ENCODE results near the gene CMTM7.
"Not testable (repeated sequence)": the region's sequence is repeated elsewhere in the genome, so short reads cannot be mapped to it uniquely, and the experiment has no call there.

The CMTM7 gene

DNA sequence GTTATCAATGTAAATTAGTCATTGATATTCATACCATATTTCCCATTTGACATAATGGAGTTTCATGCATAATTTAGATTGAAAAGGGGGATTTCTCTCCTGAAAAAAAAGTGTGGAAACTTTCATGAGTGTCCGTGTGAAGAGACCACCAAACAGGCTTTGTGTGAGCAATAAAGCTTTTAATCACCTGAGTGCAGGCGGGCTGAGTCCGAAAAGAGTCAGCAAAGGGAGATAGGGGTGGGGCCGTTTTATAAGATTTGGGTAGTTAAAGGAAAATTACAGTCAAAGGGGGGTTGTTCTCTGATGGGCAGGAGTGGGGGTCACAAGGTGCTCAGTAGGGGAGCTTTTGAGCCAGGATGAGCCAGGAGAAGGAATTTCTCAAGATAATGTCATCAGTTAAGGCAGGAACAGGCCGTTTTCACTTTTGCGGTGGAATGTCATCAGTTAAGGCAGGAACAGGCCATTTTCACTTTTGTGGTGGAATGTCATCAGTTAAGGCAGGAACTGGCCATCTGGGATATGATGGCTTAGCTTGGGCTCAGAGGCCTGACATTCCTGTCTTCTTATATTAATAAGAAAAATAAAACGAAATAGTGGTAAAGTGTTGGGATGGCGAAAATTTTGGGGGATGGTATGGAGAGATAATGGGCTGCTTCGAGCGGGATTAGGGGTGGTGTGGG is 69.3 kb downstream of the CMTM7 start:
- not testable (repeated sequence) for DNase-seq

- DNase-seq, result not testable (repeated sequence)
Observed at GRCh38 chr3:32462191-32462986, 70.7 kb downstream of the CMTM7 start.

GRCh38 chr3:32463415-32463814 is 71.8 kb downstream of the CMTM7 start:
- DNase-seq, result not testable (repeated sequence)

GRCh38 chr3:32464726-32465125 is 73.1 kb downstream of the CMTM7 start:
- not testable (repeated sequence) for DNase-seq

DNA sequence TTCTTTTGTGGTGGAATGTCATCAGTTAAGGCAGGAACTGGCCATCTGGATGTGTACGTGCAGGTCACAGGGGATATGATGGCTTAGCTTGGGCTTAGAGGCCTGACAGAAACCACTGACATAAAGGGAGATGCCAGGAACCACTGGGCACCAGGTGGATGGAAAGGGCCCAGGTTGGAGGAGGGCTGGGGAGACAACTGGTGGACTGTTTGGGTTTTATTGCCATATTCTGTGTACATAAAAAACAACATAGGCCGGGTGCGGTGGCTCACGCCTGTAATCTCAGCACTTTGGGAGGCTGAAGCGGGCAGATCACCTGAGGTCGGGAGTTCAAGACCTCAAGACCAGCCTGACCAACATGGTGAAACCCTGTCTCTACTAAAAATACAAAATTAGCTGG is 75.2 kb downstream of the CMTM7 start:
- not testable (repeated sequence) for DNase-seq

DNA sequence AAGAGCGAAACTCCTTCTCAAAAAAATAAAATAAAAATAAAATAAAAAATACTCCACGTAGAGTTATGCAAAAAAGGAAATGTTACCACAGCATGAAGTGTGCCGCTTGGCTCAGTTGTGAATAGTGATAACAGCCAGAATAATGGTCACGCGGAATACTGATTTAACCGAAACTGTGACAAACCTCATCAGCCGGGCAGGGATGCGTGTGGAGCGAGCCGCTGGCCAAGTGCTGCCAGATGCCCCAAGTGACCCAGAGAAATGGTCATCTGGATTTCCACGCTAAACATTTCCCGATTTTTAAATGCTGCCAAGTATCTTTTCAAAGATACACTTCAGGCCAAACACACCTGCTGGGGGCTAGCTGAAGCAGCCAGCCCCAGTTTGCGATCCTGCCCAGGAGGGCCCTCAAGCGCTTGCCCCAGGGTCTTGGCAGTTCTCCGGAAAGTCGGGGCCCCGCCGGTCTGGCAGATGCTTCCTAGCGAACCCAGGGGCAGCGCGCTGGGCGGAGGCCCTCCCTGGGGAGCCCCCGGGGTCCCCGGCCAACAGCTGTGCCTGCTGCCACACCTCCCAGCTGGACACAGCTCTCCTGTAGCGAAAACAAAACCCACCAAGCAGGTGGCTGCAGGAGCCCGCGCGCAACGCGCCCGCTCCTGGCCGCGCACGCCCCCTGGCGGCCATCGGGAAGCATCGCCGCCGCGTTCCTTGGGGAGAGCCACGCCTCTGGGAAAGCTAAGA is 75.8 kb downstream of the CMTM7 start:
- DNase-seq, result peak; percentile 61

DNA sequence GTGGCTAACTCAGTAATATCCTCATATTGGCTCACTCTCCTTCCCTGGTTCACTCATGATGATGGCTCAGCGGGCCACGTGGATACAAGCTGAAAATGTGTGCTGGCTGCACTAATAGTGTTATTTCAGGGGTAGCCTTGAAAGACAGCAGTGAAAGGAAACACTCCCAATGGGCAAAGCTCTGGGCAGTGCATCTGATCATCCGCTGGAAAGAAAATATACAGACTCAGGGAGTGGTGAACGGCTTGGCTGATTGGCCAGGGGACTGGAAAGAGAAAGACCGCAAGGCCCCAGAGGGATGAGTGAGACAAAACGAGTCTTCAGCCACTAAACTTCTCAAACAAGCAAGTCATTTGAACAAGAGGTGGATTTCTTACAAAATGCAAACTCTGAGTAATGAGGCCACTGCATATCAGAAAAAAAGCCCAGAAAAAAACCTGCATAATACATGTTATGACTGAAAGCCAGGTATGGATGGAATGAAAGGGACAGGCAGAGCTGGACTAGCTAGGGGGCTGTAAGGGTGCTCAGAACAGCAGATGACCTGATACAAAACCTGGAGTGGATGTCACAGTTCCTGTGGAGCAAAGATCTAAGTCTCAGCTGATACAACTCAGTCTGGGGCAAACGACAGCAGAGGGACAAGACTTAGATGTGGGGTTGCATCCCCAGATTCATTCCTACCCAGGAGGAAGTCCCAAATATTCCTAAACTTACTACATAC is 77.7 kb downstream of the CMTM7 start:
- DNase-seq, result no peak

GRCh38 chr3:32470362-32470761 is 78.7 kb downstream of the CMTM7 start:
- no peak for DNase-seq

- DNase-seq, result no peak
Observed at GRCh38 chr3:32471246-32471645, 79.6 kb downstream of the CMTM7 start.

DNA sequence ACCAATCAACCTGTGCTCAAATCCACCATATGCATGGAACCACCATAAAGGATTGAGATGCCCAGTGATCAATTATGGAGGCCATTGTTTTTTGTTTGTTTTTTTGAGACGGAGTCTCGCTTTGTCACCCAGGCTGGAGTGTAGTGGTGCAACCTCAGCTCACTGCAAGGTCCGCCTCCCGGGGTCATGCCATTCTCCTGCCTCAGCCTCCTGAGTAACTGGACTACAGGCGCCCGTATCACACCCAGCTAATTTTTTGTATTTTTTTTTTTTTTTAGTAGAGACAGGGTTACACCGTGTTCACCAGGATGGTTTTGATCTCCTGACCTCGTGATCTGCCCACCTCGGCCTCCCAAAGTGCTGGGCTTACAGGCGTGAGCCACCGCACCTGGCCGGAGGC is 80.5 kb downstream of the CMTM7 start:
- DNase-seq, result not testable (repeated sequence)

DNA sequence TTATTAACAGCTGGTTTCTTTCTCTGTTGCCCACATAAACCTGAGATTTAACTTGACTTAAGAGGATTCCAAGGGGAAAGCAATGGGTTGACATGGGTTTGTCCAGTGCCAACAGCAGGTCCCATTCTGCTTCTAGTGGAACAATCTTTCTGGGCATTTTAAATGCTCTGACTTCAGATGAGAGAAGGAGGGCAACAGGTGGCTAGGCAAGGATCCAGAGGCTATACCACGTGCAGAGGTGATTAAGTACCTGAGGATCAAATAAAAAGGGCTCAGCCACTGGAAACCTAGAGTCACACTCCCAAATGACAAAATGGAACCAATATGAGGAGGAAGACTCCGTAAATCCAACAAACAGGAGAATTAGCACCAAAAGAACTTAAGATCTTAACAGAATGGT is 82.5 kb downstream of the CMTM7 start:
- no peak for DNase-seq

- DNase-seq, result peak; percentile 21
Observed at GRCh38 chr3:32480604-32481003, 89.0 kb downstream of the CMTM7 start.

GRCh38 chr3:32481791-32482631 is 90.4 kb downstream of the CMTM7 start:
- no peak for DNase-seq

- DNase-seq, result no peak
Observed at GRCh38 chr3:32482693-32483092, 91.0 kb downstream of the CMTM7 start.

DNA sequence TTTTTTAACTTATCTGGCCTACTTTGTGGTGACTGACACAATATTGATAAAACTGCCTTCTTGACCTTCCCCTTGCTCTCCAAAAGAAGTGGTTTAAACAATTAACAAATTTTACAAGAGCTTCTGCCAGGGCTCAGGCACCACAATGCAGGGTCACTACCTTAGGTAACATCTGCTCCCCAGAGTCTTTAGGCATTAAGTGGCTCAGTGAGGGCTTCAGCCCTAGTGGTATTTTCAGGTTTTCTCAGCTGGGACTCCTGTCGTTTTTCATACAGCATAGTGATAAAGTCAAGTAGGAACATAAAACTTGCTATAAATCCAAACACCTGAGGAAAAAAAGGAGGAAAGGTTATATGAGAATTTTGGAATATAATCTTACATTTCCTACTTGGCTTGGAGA is 92.1 kb downstream of the CMTM7 start:
- no peak for DNase-seq

GRCh38 chr3:32484436-32484835 is 92.8 kb downstream of the CMTM7 start:
- no peak for DNase-seq

DNA sequence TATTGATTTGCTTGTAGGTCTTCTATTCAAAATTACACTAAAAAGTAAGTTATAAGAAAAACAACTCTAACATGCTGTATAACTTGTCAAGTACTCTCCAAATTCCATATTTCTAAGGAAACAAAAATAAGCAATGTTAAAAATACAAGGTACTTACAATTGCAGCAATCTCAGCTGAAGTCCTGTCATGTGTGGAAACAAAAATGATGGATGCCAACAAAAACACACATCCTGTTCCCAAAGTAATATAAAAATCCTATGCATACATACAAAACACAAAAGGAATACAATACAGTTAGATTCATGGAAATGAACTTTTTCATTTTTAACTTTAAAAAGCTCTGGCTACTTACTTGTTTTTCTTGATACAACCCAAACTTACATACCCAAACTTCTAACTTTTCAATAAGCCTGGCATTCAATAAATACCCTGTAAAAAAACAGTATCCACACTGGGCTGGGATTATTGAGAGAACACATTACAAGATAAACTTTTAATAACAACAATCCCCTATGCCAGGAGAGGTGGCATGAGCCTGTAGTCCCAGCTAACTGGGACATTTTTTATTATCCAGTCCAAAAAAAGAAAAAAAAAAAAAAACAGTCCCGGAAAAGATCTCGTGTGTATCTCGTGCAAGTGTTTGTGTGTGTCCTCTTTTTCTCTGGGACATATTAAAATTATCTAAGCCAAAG is 96.3 kb downstream of the CMTM7 start:
- no peak for DNase-seq

GRCh38 chr3:32488474-32489008 is 96.9 kb downstream of the CMTM7 start:
- DNase-seq, result no peak

GRCh38 chr3:32492684-32493436 is 101.2 kb downstream of the CMTM7 start:
- DNase-seq, result peak; percentile 64
